Neural progenitor cell (in vitro differentiated cells): ENCODE measurements around the gene RBP4. TPM values are rescaled to one million over a fixed set of nuclear protein-coding genes. Genes with fewer than 3 reads are reported as not detected.

Experiments used
- DNase-seq: peaks from one replicate; pipeline ENCODE4 v3.0.0-alpha.2; 2016; ENCODE audit warnings: low spot score
- H2AFZ ChIP-seq: fragments of 200-600 bp; sonication (generic); replicated peaks from 2 replicates; pipeline ENCODE4 v1.6.1; 2016; ENCODE audit warnings: antibody characterized with exemption
- H3F3A ChIP-seq: fragments of 200-600 bp; sonication (generic); 2 replicates; pipeline ENCODE4 v1.6.1; 2016; ENCODE audit warnings: antibody characterized with exemption, low read depth
- H3K27ac ChIP-seq: fragments of 200-600 bp; sonication (generic); 2 replicates; pipeline ENCODE4 v1.5.1; 2016; ENCODE audit warnings: mild to moderate bottlenecking
- H3K27me3 ChIP-seq: fragments of 200-600 bp; sonication (generic); 2 replicates; pipeline ENCODE4 v1.6.1; 2016; ENCODE audit warnings: mild to moderate bottlenecking, moderate library complexity
- H3K36me3 ChIP-seq: fragments of 200-600 bp; sonication (generic); 2 replicates; pipeline ENCODE4 v1.5.1; 2016
- H3K4me1 ChIP-seq: fragments of 200-600 bp; sonication (generic); 2 replicates; pipeline ENCODE4 v1.6.1; 2016; ENCODE audit warnings: mixed run types
- H3K4me2 ChIP-seq: fragments of 200-600 bp; sonication (generic); 2 replicates; pipeline ENCODE4 v1.6.1; 2016
- H3K4me3 ChIP-seq: fragments of 200-600 bp; sonication (generic); 2 replicates; pipeline ENCODE4 v1.5.1; 2016
- H3K79me2 ChIP-seq: fragments of 200-600 bp; sonication (generic); 2 replicates; pipeline ENCODE4 v1.6.1; 2016; ENCODE audit warnings: low read depth
- H3K9ac ChIP-seq: fragments of 200-600 bp; sonication (generic); 2 replicates; pipeline ENCODE4 v1.6.1; 2016
- H3K9me3 ChIP-seq: fragments of 200-600 bp; sonication (generic); 2 replicates; pipeline ENCODE4 v1.5.1; 2016; ENCODE audit warnings: low read depth
- H4K20me1 ChIP-seq: fragments of 200-600 bp; sonication (generic); 2 replicates; pipeline ENCODE4 v1.6.1; 2016; ENCODE audit warnings: low read depth
- H3K27ac Mint-ChIP-seq: 3 replicates; pipeline ENCODE4 v1.8.0; 2021; ENCODE audit warnings: mixed read lengths
- H3K27me3 Mint-ChIP-seq: 2 replicates; pipeline ENCODE4 v1.8.0; 2022; ENCODE audit warnings: low read depth, mild to moderate bottlenecking, inconsistent platforms, moderate library complexity, mixed read lengths; ENCODE audit not compliant: insufficient read depth
- H3K36me3 Mint-ChIP-seq: 3 replicates; pipeline ENCODE4 v1.8.0; 2021; ENCODE audit warnings: mixed read lengths
- H3K4me1 Mint-ChIP-seq: 3 replicates; pipeline ENCODE4 v1.8.0; 2021; ENCODE audit warnings: mixed read lengths
- H3K4me3 Mint-ChIP-seq: 3 replicates; pipeline ENCODE4 v1.8.0; 2021; ENCODE audit warnings: mild to moderate bottlenecking, moderate library complexity, mixed read lengths
- H3K9me3 Mint-ChIP-seq: 3 replicates; pipeline ENCODE4 v1.8.0; 2020; ENCODE audit warnings: mixed read lengths
- CTCF ChIP-seq: fragments of 200-600 bp; sonication (generic); IDR thresholded peaks from 2 replicates; pipeline ENCODE4 v1.5.1; 2017; ENCODE audit warnings: antibody characterized with exemption, mild to moderate bottlenecking
- EZH2 ChIP-seq: fragments of 200-600 bp; sonication (generic); IDR thresholded peaks from 2 replicates; pipeline ENCODE4 v1.6.1; 2017; ENCODE audit warnings: antibody characterized with exemption, mild to moderate bottlenecking, moderate library complexity
- EZH2phosphoT487 ChIP-seq: fragments of 200-600 bp; sonication (generic); IDR thresholded peaks from 2 replicates; pipeline ENCODE4 v1.6.1; 2017; ENCODE audit warnings: antibody characterized with exemption
- total RNA-seq: library from RNA; depleted of rRNA; stranded (reverse); fragments of >200 nt; gene quantifications from 2 replicates; pipeline ENCODE4 v1.2.3, GENCODE V29; 2015; ENCODE audit warnings: low replicate concordance

Gene RBP4
- total RNA-seq, 1 donor from 2014 or later, result 0.28 TPM

GRCh38 chr10:93554316-93554663, 46.7 kb downstream of the RBP4 start:
- Histone ChIP-seq H3K4me3 (no peak overlapping the region), H3K79me2 (no peaks in the 10 kb centered on the region), H3K9ac (no peak overlapping the region), H3K27ac (no peak overlapping the region), H3K4me2 (no peak overlapping the region), H3K36me3 (no peaks in the 10 kb centered on the region), H2AFZ (no peak overlapping the region), H3F3A (peaks cover 4% of the 10 kb centered on the region), H4K20me1 (no peaks in the 10 kb centered on the region), H3K4me1 (peaks cover 4% of the 10 kb centered on the region), H3K9me3 (no peaks in the 10 kb centered on the region), H3K27me3 (no peaks in the 10 kb centered on the region)
- H3K27ac Mint-ChIP-seq, result peak overlapping the region; percentile 78
- TF ChIP-seq EZH2phosphoT487 (no peak), CTCF (no peak), EZH2 (no peak)
- H3K4me1 Mint-ChIP-seq, result peaks cover 12% of the 10 kb centered on the region
- peaks cover 3% of the 10 kb centered on the region for H3K27me3 Mint-ChIP-seq
- DNase-seq, result no peak
- peaks cover under 1% of the 10 kb centered on the region for H3K9me3 Mint-ChIP-seq
- no peaks in the 10 kb centered on the region for H3K36me3 Mint-ChIP-seq
- no peak overlapping the region for H3K4me3 Mint-ChIP-seq

- Histone ChIP-seq H3K4me3 (no peak overlapping the region), H3F3A (peaks cover 4% of the 10 kb centered on the region), H3K27me3 (no peaks in the 10 kb centered on the region), H3K36me3 (no peaks in the 10 kb centered on the region), H3K9me3 (no peaks in the 10 kb centered on the region), H3K4me2 (no peak overlapping the region), H3K9ac (no peak overlapping the region), H3K79me2 (no peaks in the 10 kb centered on the region), H2AFZ (peak overlapping the region; percentile 68), H4K20me1 (no peaks in the 10 kb centered on the region), H3K4me1 (peaks cover 4% of the 10 kb centered on the region), H3K27ac (no peak overlapping the region)
- no peaks in the 10 kb centered on the region for H3K9me3 Mint-ChIP-seq
- DNase-seq, result no peak
- H3K27me3 Mint-ChIP-seq, result peaks cover 3% of the 10 kb centered on the region
- peak overlapping the region; percentile 78 for H3K27ac Mint-ChIP-seq
- no peak for TF ChIP-seq EZH2phosphoT487
- H3K4me1 Mint-ChIP-seq, result peaks cover 12% of the 10 kb centered on the region
- no peak overlapping the region for H3K4me3 Mint-ChIP-seq
- no peaks in the 10 kb centered on the region for H3K36me3 Mint-ChIP-seq
Measured at GRCh38 chr10:93553482-93554315, 47.3 kb downstream of the RBP4 start.

- Histone ChIP-seq H3K4me3 (no peak overlapping the region), H3K4me2 (no peak overlapping the region), H3K36me3 (no peaks in the 10 kb centered on the region), H4K20me1 (no peaks in the 10 kb centered on the region), H3K27me3 (no peaks in the 10 kb centered on the region), H3F3A (peaks cover 4% of the 10 kb centered on the region), H3K9ac (no peak overlapping the region), H3K27ac (no peak overlapping the region), H3K9me3 (no peaks in the 10 kb centered on the region), H2AFZ (no peak overlapping the region), H3K79me2 (no peaks in the 10 kb centered on the region), H3K4me1 (peaks cover 4% of the 10 kb centered on the region)
- H3K4me3 Mint-ChIP-seq, result no peak overlapping the region
- no peaks in the 10 kb centered on the region for H3K36me3 Mint-ChIP-seq
- TF ChIP-seq EZH2phosphoT487 (no peak), EZH2 (no peak), CTCF (no peak)
- H3K9me3 Mint-ChIP-seq, result no peaks in the 10 kb centered on the region
- H3K27me3 Mint-ChIP-seq, result peaks cover 3% of the 10 kb centered on the region
- peaks cover 12% of the 10 kb centered on the region for H3K4me1 Mint-ChIP-seq
- H3K27ac Mint-ChIP-seq, result no peak overlapping the region
- no peak for DNase-seq
Measured at GRCh38 chr10:93552780-93553179, 48.3 kb downstream of the RBP4 start.

DNA sequence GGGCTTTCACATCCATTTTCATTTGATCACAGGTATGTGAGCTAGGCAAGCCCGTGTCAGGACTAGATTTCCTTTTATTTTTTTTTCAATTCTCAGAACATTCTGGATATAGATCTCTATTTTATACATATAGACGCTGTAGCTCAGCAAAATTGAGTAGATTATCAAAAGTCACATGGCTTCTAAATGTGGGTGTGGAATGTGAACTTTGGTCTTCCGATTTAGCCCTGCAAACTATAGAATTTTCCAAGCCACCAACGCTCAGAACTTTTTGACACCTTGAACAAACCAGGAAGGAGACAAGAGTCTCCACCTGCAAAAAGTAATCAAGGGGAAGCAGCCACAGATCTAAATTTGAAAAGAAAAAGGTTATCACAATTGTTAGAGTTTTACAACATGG, 50.4 kb downstream of the RBP4 start:
- H3K4me1 Mint-ChIP-seq, result peaks cover 12% of the 10 kb centered on the region
- no peak overlapping the region for H3K27ac ChIP-seq
- no peaks in the 10 kb centered on the region for H4K20me1 ChIP-seq
- no peaks in the 10 kb centered on the region for H3K27me3 ChIP-seq
- TF ChIP-seq EZH2 (no peak), CTCF (no peak), EZH2phosphoT487 (no peak)
- peaks cover 7% of the 10 kb centered on the region for H3K27me3 Mint-ChIP-seq
- H3K9ac ChIP-seq, result no peak overlapping the region
- no peaks in the 10 kb centered on the region for H3K79me2 ChIP-seq
- peaks cover 4% of the 10 kb centered on the region for H3K4me1 ChIP-seq
- H3K9me3 Mint-ChIP-seq, result no peaks in the 10 kb centered on the region
- no peak overlapping the region for H2AFZ ChIP-seq
- no peaks in the 10 kb centered on the region for H3K36me3 ChIP-seq
- no peak overlapping the region for H3K27ac Mint-ChIP-seq
- H3K9me3 ChIP-seq, result no peaks in the 10 kb centered on the region
- no peak overlapping the region for H3K4me3 Mint-ChIP-seq
- no peak overlapping the region for H3K4me3 ChIP-seq
- H3K36me3 Mint-ChIP-seq, result no peaks in the 10 kb centered on the region
- DNase-seq, result no peak
- no peak overlapping the region for H3K4me2 ChIP-seq
- H3F3A ChIP-seq, result peaks cover 4% of the 10 kb centered on the region
